GM18873 (cell line): ENCODE data around the gene PRPSAP1.
A peak's percentile ranks its signal among the peaks of the same experiment; 100 is the strongest.

ENCODE experiments used
- ATAC-seq: cut with Tn5 transposase; IDR thresholded peaks from one replicate; pipeline ENCODE4 v1.9.1; 2021; ENCODE audit warnings: mild to moderate bottlenecking, moderate library complexity, moderate number of reproducible peaks; ENCODE audit not compliant: unreplicated experiment, low FRiP score

Gene PRPSAP1, protein sequence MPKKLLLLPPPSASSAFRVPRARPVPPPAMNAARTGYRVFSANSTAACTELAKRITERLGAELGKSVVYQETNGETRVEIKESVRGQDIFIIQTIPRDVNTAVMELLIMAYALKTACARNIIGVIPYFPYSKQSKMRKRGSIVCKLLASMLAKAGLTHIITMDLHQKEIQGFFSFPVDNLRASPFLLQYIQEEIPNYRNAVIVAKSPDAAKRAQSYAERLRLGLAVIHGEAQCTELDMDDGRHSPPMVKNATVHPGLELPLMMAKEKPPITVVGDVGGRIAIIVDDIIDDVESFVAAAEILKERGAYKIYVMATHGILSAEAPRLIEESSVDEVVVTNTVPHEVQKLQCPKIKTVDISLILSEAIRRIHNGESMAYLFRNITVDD

DNA sequence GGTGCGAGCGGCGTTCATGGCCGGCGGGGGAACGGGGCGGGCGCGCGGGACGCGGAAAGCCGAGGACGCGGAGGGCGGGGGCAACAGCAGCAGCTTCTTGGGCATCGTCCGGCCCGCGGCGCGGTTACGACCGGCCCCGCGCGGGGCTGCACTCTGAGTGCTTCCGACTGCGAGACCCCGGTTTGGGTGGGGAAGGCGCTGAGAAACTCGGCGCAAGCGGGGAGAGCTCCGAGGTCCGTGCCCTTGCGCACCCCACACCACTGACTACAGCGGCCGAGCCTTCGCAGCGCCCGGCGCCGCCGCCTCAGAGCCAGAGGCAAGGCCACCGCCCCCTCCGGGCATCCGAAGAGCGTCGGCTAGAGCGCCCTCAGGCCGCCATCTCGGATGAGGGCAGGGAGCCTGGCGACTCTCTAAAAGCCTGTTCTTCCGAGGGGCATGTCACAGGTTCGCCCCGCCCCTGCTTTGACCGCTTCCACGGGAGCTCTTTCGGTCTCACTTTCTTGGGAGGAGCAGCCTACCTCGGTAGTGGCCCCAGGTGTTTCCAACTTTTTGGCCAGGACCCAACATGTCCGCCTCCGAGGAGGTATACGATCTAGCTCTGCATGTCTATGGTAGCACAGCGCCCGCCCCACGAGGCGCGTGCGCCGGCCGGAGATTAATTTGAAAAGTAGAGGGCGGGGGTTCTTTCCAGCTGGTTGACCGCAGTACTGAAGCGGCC lies at the start of gene PRPSAP1:
Gene PRPSAP1, minus strand, starts transcription at position 318 of the 718 bp plus-strand sequence. Its CDS starts 213 bp downstream, at position 105.
- ATAC-seq = peak; percentile 76

DNA sequence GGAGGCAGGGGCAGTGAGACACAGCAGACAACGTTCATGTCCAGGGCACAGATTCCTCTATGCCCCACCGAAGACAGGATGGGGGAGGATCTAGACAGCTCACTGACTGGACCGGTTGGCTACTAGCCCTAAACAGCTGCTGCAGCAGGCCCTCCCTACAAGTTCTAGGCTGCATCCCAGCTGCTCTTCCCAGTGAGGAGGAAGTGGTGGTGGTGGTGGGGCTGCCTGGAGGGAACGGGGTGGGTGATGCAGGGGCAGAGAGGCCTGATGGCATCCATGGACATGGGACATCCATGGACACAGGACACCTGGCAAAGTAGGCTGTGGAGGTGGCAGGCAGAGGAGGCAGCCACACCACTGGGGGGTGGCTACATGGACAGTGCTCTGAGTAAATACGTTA lies 49.0 kb upstream of the PRPSAP1 start:
- no peak for ATAC-seq

DNA sequence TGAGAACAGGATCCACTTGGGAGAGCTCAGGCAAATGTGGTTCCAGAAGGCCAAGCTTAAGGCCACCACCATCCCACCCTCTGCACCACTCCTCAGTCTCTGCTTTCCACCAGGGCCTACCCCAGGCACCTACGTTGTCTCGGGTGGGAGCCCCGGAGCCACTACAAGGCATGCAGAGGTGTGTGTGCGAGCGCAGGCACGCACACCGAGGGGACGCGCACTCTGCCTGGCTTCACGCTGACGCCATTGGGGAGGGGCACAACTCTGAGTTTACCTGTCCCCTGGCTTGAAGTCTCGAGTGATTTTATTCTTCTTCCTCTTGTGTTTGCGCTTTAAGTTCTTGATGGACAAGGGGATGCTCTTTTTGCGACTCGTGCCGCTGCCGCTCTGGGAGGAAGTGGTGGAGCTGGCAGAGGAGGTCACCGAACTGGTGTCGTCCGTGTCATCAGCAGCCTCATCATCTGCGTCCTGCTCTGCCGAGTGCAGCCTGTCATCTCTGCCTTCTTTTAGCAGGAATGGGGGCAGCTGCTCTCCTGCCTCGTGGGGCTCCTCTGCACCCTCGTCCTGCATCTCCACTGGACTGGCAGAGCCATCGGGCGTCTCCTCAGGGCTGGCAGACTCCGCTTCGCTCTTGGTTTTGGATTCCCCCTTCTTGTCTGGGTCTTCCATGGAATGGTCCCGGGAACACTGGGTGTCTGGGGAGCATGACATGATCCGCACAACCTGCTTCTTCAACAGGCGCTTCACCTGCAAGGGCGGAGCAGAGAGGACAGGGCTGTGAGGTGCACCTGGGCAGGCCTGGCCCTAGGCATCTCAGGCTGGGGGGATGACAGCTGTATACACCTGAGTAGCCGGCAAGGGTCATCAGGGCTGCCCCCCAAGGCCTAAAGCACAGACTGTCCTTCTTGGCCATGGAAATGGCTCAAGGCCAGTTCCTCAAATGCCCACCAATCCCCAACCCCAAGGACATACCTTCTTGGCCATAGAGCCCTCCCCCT lies 45.8 kb upstream of the PRPSAP1 start:
- no peak for ATAC-seq

DNA sequence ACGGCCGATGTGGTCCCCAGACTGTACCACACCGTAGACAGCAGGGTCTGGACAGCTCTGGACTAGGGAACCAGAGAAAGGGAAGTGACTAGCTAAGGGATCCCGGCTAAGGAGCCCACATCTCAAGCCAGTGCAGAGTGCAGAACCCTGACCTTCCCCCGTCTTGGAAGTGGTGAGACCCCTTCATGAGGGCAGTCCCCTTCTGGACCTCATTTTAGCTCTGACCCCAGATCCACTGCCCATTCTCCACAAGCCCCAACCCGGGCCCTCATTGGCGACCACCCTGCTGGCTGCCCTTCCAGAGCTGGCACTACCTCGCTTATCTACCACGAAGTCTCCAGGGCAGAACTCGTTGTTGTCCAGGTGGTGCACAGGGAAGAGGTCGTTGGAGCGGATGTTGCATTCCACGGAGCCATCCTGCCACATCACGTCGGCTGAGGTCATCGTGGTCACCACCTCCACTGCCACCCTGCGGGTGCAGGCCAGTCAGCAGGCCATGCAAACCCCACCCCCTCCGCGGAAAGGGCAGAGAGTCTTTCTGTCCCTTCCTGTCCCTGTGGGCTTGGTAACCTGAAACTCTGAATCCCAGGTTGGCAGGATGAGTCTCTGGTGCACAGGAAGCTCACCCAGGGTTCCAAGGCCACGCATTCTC lies 44.9 kb upstream of the PRPSAP1 start:
- no peak for ATAC-seq

DNA sequence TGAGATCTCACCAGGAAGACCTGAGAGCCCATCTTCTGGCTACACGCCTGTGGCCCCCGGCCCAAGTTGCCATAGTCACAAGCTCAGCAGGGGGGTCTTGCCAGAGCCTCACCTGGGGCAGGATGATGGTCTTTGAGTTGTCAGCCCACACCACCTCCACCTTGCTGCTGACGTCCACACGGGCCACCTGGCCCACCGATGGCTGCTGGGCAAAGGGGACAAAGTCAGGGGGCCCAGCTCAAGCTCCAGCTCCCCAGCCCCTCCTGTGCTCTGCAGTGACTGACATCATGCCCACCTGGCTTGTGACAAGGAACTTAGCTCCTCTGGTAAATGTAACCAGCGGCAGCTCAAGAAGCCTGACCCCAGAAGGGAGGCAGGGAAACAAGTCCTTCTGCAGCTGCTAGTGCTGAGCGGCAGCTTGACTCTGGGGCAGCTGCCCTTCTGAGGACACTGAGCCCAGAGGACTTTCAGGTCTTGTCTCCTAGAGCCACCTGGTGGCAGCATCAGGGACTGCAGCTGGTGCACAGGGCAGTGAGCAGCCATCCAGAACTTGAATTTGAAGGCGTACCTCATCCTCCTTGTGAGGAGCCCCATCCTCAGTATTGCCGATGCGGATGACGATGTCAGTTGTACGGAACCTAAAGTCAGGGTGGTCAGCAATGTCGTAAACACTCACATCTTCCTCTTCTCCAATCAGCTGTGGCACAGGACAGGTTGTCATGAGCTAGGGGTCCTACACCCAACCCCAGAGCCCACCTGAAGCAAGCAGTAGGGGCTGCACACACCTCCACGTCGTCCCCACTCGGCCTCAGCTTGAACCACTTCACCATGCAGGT lies 44.2 kb upstream of the PRPSAP1 start:
- no peak for ATAC-seq

DNA sequence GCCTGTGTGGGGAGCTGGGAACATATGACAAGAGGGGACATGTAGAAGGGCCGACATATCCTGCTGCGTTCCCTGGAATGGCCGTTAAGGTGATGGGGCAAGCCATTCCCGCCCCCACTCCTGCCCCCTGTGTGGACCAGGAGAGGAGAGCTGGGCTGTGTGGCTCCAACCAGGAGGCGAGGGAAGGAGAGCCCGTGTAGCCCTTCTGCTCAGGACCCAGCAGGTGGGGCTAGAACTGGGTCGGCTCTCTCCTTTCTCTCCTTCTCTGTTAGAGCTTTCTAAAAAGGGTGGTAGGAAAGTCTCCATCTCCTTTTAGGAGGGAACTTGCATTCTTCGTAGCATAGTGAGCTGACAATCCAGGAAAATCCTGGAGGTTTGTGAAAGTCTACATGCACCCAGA lies 43.5 kb upstream of the PRPSAP1 start:
- ATAC-seq = no peak

DNA sequence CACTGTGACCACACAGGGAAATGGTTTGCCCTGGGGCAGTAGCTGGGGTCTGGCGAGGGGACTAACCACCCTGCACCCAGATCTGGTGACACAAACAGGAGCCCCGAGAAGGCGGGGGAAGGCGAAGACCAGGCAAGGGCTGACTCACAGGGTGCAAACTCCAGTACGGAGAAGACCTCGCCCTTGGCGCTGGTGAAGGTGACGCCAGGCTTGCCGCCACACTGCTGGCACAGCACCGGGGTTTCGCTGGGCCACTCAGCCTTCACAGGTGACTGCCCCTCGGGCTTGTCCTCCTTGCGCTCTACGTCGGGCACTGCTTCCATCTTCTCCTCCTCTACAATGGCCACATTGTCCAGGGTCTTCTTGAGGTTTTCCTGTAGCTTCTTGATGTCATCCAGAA lies 42.3 kb upstream of the PRPSAP1 start:
- no peak for ATAC-seq

DNA sequence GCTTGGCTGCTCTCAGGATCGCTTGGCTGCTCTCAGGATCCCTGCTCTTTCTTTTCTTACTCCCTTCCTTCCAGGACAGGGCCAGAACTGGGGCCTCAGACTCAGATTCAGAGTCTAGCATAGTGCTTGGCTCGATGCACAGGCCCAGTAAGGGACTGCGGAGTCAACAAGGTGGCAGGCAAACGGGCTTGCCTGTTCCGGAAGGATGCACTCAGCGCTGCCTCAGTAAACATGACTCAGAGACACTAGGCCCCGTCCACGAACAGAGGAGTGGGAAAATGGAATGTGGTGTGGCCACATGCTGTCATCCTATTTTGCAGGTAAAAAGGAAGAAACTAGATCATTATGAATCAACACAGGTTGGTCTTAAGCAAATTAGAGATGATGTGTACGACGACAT lies 40.5 kb upstream of the PRPSAP1 start:
- ATAC-seq = no peak

DNA sequence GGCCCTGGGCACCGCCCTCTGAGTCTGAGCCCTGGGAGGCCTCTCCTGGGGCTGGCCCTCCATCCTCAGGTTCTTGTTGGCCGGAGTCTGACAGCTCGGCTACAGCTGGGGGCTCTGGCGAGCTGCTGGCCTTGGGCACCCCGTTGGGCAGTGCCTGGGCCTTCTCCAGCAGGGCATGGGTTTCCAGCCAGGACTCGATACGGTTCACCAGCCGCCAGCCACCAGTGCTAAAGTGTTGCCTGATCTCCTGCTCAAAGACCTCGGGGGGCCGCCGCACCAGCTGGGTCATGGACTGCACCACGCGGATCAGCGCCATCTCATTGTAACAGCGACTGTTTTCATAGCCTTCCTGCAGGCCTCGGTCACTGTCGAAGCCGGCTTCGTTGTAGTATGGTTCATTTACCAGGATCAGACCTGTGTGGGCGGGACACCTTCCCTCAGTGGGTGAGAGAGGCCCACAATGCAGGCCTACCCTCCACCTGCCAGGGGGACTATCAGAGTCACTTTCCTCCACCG lies 37.5 kb upstream of the PRPSAP1 start:
- ATAC-seq = no peak

DNA sequence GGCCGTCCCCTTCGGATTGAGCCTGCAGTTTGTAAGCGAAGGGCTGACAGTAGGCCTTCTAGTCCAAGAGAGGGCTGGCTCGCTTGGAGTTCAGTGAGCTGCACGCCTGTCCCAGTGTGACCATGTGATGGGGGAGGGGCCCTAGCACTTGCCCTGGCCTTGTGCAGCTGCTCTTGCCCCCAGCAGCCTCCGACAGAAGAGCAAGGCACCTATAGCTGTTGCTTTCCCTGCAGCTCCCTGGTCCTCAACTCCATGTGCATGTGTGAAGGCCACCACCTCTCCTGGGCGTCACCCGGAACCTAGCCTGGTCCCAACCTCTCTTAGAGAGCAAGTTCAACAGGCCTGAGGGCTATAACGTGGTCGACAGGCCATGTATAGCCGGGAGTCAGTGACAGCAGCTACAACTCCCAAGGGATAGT lies 36.3 kb upstream of the PRPSAP1 start:
- no peak for ATAC-seq

DNA sequence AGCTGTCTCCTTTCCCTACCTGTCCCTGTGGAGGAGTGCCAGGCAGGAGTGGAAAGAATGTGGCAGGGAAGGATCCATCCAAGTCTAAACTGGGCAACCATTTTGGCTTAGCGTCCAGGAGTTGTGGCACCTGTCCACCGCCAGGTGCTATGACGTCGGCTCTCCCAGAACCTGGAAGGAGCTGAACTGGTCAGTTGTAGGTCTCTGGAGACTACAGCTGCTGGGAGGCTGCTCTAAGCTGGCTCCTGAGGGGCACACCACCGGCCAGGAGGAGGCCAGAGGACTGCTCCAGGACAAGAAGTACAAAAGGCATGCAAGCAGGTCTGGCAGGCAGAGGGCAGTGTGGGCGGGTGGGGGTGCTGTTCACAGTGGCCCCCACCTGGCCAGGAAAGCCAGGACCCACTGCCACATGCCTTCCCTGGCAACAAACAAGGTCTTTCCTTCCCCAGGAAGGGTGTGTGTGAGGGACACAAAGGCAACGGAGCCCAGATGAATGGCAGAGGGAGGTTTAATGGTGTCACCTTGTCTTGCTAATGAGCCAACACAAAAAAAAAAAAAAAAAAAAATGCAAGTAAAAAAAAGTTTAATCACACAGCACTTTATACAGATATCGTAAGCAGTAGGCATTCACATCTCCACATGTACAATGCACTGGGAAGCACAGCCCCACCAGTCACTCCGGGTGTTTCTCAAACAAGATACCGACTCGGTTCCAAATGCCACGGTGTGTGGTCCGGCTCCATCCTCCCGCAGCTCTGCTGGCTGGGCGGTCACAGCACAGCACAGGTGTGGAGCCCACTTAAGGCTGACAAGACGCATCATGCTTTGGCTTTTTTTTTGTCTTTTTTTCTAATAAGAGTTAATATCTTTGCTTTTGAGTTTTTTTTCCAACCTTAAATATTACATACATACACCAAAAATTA lies 35.5 kb upstream of the PRPSAP1 start:
- no peak for ATAC-seq

DNA sequence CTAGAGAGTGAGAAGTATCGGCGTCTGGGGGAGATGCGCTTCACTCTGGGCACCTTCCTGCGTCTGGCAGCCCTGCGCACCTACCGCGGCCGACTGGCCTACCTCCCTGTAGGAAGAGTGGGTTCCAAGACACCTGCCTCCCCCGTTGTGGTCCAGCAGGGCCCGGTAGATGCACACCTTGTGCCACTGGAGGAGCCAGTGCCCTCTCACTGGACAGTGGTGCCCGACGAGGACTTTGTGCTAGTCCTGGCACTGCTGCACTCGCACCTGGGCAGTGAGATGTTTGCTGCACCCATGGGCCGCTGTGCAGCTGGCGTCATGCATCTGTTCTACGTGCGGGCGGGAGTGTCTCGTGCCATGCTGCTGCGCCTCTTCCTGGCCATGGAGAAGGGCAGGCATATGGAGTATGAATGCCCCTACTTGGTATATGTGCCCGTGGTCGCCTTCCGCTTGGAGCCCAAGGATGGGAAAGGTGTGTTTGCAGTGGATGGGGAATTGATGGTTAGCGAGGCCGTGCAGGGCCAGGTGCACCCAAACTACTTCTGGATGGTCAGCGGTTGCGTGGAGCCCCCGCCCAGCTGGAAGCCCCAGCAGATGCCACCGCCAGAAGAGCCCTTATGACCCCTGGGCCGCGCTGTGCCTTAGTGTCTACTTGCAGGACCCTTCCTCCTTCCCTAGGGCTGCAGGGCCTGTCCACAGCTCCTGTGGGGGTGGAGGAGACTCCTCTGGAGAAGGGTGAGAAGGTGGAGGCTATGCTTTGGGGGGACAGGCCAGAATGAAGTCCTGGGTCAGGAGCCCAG lies 33.5 kb upstream of the PRPSAP1 start:
- ATAC-seq = no peak

DNA sequence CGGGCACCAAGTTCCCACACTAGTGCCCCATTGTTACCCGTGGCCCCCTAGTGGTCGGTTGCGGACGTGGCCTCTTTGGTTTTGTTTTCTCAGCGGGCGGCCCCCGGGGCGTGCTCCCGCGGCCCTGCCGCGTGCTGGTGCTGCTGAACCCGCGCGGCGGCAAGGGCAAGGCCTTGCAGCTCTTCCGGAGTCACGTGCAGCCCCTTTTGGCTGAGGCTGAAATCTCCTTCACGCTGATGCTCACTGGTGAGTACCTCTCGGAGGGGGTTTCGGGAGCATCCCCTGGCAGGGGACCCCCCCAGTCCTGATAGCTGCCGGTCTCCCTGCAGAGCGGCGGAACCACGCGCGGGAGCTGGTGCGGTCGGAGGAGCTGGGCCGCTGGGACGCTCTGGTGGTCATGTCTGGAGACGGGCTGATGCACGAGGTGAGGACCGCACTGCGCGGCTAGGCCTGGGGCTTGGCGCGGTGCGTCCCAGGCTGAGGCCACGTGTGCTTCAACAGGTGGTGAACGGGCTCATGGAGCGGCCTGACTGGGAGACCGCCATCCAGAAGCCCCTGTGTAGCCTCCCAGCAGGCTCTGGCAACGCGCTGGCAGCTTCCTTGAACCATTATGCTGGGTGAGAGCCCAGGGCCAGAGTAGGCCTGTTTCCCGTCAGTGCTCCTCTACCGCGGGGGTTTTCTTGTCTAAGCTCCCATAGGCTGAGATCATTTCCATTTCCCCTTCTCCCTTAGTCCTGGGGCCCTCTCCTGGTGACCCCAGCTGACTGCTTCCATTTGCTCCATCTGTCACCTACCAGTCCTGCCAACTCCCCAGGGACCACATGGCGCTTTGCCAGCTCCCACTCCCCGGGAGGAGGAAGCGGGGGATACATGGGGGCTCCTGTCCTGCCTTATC lies 32.4 kb upstream of the PRPSAP1 start:
- ATAC-seq = no peak

DNA sequence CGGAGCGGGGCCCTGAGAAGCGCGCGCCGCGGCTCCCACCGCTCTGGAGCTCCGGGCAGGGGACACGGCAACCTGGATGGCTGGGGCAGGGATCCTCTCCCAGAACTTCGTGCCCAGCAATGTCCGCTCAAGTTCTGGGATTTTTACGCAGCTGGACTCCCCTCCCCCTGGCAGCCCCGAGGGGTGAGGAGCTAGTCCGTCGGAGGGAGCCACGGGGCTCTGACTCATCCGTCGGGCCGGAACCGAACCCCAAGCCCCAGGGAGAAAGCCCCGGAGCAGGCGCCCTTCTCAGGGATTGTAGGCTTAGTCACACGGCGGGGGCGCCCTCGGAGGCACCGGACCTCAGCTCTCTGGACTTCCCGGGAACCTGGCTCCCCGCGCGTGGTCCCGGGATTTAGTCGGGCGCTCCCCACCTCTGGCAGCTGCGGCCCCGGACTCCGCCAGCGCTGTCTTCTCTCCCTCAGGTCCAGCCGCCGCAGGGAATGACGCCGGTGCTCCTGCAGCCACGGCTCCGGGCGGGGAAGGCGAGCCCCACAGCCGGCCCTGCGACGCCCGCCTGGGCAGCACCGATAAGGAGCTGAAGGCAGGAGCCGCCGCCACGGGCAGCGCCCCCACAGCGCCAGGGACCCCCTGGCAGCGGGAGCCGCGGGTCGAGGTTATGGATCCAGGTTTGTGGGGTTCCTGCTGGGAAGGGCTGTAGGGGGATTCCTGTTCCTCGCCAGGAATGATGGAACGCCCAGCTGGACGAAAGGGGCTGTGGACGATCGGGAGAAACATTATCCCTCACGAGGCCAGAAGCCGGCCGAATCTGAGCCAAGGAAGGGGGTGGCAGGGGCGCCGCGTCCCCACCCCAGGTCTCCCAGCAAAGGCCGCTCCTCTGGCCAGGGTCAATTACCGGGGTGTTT lies 31.5 kb upstream of the PRPSAP1 start:
- no peak for ATAC-seq
